ENCODE measurements around the gene SMARCC1.

The SMARCC1 gene

DNA sequence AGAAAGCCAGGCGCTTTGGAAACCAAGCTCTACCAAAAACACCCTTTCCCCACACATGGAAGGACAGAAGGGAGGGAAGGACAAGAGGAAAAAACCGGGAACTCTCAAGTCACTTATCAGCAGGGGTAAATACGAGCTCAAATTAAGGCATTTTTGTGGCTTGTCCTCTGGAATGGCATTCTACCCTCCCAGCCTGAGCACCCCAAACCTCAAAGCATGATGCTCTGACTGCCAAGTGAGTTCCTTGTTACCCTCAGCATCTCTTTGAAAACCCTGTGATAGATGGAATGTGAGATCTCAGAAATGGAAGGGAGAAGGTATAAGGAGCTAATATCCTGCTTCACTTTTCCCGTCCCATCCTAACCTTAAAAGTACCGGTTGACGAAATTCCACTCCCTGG, 194.9 kb downstream of the SMARCC1 start:
- no peak for DNase-seq (ENCODE audit: low spot score)

- DNase-seq (ENCODE audit: low spot score), result peak; percentile 44
Observed at GRCh38 chr3:47583320-47584075, 198.2 kb downstream of the SMARCC1 start.

DNA sequence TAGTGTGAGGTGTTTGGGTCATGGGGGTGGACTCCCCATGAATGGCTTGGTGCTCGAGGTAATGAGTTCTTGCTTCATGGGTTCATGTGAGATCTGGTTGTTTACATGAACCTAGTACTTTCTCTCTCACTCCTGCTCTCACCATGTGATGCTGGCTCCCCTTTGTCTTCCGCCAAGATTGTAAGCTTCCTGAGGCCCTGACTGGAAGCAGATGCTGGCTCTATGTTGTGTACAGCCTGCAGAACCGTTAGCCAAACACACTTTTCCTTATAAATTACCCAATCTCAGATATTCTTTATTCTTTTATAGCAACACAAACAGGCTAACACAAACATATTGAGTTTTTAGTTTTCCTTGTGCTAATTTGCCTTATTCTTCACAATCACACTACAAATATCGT, 199.9 kb downstream of the SMARCC1 start:
- no peak for DNase-seq (ENCODE audit: low spot score)

- DNase-seq (ENCODE audit: low spot score), result no peak
Observed at GRCh38 chr3:47581422-47581821, 200.3 kb downstream of the SMARCC1 start.

DNA sequence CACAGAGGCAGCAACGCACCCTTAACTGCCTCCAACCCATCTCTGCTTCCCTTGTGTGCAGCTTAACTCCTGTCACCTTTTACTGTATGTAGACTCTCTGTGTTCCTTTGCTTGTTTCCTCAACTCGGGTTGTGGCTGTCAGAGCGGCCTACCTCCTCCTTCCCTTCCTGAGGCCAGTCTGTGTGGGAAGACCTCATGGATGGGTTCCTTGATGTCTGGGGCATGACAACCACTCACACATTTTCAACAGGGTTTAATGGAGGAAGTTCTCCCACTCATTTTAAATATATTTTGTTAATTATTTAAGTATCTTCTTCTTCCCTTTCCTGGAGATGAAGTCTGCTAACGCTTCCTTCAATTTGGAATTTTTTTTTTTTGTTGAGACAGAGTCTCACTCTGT, 201.2 kb downstream of the SMARCC1 start:
- DNase-seq (ENCODE audit: low spot score), result no peak

GRCh38 chr3:47579875-47580274, 201.8 kb downstream of the SMARCC1 start:
- no peak for DNase-seq (ENCODE audit: low spot score)

GRCh38 chr3:47578691-47579632, 202.7 kb downstream of the SMARCC1 start, which contains the start of gene CSPG5:
TSS of gene CSPG5 (minus strand) at chr3:47578865. CDS start at chr3:47578693, 172 bp downstream.
- peak; percentile 71 for DNase-seq (ENCODE audit: low spot score)

DNA sequence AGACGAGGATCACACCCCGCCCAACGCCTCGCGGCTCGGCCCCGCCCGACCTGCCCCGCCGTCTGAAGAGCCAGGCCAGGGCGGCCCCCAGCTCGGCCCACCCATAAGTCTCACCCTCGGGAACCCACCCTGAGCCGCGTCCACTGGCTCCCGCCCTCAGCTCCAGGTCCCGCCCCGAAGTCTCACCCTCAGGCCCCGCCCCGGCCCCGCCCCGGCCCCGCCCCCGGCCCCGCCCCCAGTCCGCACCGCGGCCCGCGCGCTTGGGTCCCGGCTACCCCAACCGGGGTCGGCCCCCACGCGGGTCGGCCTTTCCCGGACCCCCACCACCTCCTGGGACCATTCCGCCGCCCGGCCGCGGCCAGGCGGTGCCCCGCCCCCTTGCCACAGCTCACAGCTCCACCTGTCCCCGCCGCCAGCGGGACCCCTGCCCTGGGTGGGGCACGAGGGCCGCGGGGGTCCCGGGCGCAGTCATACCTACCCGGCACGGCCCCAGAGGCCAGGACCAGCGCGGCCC, 203.5 kb downstream of the SMARCC1 start:
- DNase-seq (ENCODE audit: low spot score), result peak; percentile 86

- DNase-seq (ENCODE audit: low spot score), result peak; percentile 50
Observed at GRCh38 chr3:47577583-47578118, 204.0 kb downstream of the SMARCC1 start.

- DNase-seq (ENCODE audit: low spot score), result no peak
Observed at GRCh38 chr3:47573190-47574172, 208.2 kb downstream of the SMARCC1 start.

DNA sequence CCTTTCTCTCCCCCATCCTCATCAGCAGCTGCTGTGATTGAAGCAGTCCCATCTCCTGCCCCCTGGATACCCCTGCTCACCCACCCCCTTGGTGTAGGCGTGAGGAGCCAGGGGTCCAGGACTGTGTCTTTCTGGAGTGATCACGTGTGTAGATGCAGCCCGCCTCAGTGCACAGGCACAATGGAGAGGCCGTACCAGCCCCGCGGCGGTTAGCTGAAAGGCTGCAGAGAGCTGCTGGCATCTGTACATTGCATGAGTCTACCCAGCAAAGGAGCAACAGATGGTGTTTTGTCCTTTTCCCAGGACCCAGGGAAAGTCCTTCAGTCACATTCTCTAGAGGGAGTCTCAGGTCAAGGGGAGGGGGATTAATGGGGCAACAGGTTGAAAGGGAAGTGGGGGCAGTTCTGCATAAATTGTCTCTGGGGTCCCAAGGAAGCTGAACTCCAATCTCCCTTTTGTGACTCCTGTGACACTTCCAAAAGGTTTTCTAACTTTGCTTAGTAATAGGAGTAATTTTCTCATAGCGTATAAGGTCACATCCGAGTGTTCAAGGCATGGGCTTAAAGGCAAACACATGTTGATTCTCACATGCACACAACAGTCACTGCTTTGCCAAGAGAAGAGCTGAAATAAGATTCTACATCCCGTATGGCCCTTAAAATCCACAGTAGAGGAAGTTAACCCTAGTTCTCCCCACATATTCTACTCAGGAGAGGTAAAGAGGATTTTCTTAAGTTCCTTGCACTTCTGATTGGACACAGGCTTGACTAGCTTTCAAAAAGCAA, 210.1 kb downstream of the SMARCC1 start:
- no peak for DNase-seq (ENCODE audit: low spot score)

DNA sequence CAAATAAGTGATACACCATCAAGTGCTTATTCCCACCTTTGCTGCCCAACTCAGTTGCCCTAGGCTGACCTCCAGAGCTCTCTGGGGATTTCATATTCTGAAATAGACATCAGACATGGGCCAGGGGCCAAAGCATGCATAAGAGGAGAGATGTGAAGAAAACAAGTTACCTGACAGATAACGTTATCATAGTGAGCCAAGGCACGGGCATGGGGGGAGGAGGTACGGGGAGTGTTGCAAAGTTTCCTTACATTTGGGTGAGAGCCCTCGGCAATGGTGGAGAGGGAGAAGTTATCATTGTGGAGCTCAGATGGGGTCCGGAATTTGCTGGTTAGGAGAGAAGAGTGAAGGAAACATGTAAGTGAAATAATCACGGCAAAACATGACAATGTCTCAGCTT, 212.8 kb downstream of the SMARCC1 start:
- no peak for DNase-seq (ENCODE audit: low spot score)

- DNase-seq (ENCODE audit: low spot score), result no peak
Observed at GRCh38 chr3:47567149-47567548, 214.5 kb downstream of the SMARCC1 start.

- no peak for DNase-seq (ENCODE audit: low spot score)
Observed at GRCh38 chr3:47566667-47567066, 215.0 kb downstream of the SMARCC1 start.

GRCh38 chr3:47565734-47566550, 215.8 kb downstream of the SMARCC1 start:
- DNase-seq (ENCODE audit: low spot score), result no peak

GRCh38 chr3:47556351-47556750, 225.3 kb downstream of the SMARCC1 start:
- DNase-seq (ENCODE audit: low spot score), result no peak

DNA sequence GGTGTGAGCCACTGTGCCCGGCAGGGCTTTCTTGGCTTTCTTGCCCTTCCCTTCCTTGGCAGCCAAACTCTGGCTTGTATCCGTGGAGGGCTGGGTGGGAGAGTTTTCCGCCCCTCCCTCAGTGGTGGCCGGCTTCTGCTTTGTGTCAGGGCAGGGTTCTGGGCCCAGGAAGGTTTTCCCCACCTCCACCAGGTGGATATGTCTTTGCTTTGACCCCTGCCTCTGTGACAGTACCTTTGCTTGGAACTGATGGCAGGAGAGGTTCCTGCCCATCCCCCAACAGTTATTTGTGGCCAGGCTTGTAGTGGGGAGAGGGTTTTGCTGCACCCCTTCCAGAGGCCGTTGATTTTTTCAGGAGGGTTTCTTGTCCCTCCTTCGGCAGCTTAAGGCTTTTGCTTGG, 227.4 kb downstream of the SMARCC1 start:
- no peak for DNase-seq (ENCODE audit: low spot score)

GRCh38 chr3:47553407-47553806, 228.3 kb downstream of the SMARCC1 start:
- DNase-seq (ENCODE audit: low spot score), result no peak

GRCh38 chr3:47542471-47543173, 239.1 kb downstream of the SMARCC1 start:
- peak; percentile 60 for DNase-seq (ENCODE audit: low spot score)

Data from AG08396 (cell line).